ENCODE data around the gene SRSF9. TPM values are rescaled to one million over a fixed set of nuclear protein-coding genes. Genes with fewer than 3 reads are reported as not detected.
"Not testable (repeated sequence)": the region's sequence is repeated elsewhere in the genome, so short reads cannot be mapped to it uniquely, and the experiment has no call there.

SRSF9 gene
- 10 to 100 TPM; 50.4 to 68.6 TPM for total RNA-seq
- long read RNA-seq, partial matches to known transcripts, result 0 of 5 reads
- long read RNA-seq, other reads (novel, unspliced or antisense), result 0 of 5 reads

GRCh38 chr12:120469450-120470149, at the start of gene SRSF9:
SRSF9 (minus strand) TSS chr12:120469748; CDS start chr12:120469609, 139 bp downstream.
- ATAC-seq, result peak; percentile 95
- intact Hi-C loops (cut with DNase I), result no loop called here
- peak; percentile 97 for DNase-seq

GRCh38 chr12:120519324-120519723, 49.8 kb upstream of the SRSF9 start:
- DNase-seq; ATAC-seq; intact Hi-C loops (cut with DNase I): not testable (repeated sequence)

- no peak for ATAC-seq
- intact Hi-C loops (cut with DNase I), result no loop called here
Observed at GRCh38 chr12:120515496-120515895, 45.9 kb upstream of the SRSF9 start.

GRCh38 chr12:120514002-120514401, 44.5 kb upstream of the SRSF9 start:
- intact Hi-C loops (cut with DNase I), result no loop called here
- ATAC-seq (no peak), DNase-seq (no peak)

More at GRCh38 chr12:120515496-120515895, 45.9 kb upstream of the SRSF9 start:
- no peak for DNase-seq

DNA sequence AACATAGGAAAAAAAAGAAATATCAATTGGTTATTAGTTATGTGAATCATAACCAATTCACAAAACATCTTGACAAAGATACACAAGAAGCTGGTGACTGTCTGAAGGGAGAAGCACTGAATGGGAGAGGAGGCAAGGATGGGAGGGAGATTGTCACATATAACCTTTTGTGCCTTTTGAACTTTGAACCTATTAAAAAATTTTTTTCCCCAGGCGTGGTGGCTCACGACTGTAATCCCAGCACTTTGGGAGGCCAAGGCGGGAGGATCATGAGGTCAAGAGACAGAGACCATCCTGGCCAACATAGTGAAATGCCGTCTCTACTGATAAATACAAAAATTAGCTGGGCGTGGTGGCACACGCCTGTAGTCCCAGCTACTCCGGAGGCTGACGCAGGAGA, 39.0 kb upstream of the SRSF9 start:
- no peak for DNase-seq
- no peak for ATAC-seq
- intact Hi-C loops (cut with DNase I), result no loop called here

- intact Hi-C loops (cut with DNase I), result no loop called here
- ATAC-seq, result no peak
- no peak for DNase-seq
Observed at GRCh38 chr12:120504587-120504986, 35.0 kb upstream of the SRSF9 start.

GRCh38 chr12:120500581-120500980, 31.0 kb upstream of the SRSF9 start:
- ATAC-seq, result no peak
- no peak for DNase-seq
- intact Hi-C loops (cut with DNase I), result no loop called here

GRCh38 chr12:120498870-120499515, 29.4 kb upstream of the SRSF9 start:
- no peak for DNase-seq
- ATAC-seq, result no peak
- intact Hi-C loops (cut with DNase I), result no loop called here

- intact Hi-C loops (cut with DNase I), result no loop called here
- DNase-seq (no peak), ATAC-seq (no peak)
Observed at GRCh38 chr12:120497524-120498150, 28.1 kb upstream of the SRSF9 start.

DNA sequence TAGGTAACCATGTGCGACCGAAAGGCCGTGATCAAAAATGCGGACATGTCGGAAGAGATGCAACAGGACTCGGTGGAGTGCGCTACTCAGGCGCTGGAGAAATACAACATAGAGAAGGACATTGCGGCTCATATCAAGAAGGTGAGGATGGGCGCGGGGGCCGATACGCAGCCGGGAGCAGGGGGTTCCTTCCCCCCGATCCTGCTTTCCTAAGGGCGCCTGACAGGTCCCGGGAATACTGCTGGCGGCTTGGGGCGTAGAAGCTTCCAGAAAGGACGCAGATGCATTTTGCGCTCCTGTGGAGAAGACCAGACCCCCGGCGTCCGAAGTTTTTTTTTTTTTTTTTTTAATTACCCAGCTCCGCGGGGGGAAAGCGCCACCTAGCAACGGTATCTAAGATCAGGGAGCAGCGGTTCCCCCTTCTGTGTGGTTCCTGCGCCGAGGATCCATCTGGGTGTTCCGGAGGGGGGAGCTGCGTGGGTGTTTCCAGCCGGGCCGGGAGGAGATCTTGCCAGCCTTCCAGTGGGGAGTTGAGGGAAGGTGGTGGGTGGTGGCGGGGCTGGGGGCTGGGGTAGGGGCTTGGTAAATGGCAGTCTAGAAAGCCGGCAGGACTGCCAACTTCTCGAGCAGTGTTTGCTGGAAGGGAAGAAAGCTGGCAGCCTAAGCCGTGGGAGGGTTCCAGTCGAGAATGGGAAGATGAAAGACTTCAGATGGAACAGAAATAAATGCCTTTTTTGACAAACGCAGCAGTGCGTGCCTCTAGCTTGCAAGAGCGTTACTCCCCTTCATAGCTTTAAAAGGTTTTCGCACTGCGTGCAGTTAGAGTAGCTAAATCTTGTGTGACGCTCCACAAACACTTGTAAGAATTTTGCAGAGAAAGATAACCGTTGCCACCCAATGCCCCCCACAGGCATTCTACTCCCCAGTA, 27.1 kb upstream of the SRSF9 start:
- ATAC-seq, result peak; percentile 69 to 80
- intact Hi-C loops (cut with DNase I), result no loop called here
- DNase-seq, result peak; percentile 79

DNA sequence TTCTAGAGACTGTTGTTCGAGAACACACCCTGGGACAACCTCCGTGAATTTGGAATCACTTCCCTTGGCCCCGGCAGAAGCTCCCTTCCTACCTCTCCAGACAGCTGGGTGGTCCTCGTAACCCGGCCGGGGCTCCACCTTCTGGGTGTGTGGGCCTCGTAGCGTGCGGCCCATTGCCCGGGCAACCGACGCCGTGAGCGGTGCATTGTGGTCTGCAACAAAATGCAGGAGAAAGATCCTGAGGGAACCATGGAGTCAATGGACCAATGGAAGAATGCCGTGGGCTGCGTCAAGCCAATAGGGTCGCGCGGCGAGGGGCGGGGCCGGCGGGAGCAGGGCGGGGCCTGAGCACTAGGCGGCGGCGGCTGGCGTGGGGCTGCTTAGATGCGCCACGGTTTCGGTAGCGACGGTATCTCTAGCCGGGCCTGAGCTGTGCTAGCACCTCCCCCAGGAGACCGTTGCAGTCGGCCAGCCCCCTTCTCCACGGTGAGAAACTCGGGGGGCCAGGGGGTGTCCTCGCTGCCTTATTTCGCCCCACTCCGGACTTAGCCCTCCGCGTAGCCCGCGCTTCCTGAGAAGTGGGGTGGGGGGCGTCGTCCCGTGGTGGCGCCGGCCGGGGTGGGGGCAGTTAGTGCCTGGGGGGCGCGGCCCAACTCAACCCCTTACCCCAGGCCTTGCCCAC, 26.3 kb upstream of the SRSF9 start, which contains the start of gene DYNLL1:
DYNLL1 (plus strand) TSS at position 383 of the 682 bp plus-strand sequence. CDS start 309 bp downstream, outside the sequence.
- ATAC-seq, result peak; percentile 98 to 99
- peak; percentile 97 for DNase-seq
- intact Hi-C loops (cut with DNase I), result no loop called here

DNA sequence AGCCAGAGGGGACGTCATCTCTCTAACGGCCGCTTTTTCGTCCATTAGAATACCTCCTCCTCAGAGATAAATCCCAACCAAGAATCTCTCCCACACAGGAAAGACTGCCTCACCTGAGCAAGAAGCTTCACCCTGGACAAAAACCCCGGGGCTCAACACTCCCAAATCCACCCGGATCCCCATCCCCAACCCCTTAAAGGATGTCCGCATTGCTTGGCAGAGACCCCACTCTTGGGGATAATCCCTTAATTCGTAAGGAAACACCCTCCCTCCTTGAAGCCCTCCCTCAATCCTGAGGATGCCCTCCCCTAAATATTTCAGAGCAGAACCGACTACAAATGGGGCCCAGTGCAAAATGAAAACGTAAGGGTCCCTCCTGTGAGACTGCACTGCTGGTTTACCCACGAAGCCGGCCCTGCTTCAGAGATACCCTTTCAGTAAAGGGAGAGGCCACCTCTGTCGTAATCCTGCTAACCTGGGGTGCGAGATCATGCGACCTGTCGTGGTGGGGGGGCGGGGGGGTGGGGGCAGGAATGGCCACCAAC, 25.7 kb upstream of the SRSF9 start:
- intact Hi-C loops (cut with DNase I), result no loop called here

GRCh38 chr12:120490833-120491512, 21.4 kb upstream of the SRSF9 start:
- DNase-seq (no peak), ATAC-seq (peak in 1 of 2 donors; percentile 13)
- intact Hi-C loops (cut with DNase I), result no loop called here

More for the DNA sequence above, 25.7 kb upstream of the SRSF9 start:
- ATAC-seq (no peak), DNase-seq (no peak)

DNA sequence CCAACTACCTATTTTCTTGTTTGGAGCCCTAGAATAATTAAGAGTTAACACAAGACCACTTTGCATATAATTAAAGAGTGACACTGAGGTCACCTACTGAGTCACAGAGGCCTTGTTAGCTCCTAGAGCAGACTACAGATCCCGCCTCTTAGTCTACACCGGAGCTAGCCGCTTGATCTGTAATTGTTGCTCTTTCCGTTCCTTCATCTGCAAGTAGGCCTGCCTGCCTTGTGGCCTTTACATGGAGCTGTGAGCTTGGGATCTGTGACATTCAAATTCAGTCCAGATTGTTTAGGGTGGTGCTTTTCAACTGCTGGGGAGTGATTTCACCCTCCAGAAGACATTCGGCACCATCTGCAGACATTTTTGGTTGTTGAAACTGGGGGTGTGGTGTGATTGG, 20.8 kb upstream of the SRSF9 start:
- DNase-seq (no peak), ATAC-seq (no peak)
- intact Hi-C loops (cut with DNase I), result no loop called here

DNA sequence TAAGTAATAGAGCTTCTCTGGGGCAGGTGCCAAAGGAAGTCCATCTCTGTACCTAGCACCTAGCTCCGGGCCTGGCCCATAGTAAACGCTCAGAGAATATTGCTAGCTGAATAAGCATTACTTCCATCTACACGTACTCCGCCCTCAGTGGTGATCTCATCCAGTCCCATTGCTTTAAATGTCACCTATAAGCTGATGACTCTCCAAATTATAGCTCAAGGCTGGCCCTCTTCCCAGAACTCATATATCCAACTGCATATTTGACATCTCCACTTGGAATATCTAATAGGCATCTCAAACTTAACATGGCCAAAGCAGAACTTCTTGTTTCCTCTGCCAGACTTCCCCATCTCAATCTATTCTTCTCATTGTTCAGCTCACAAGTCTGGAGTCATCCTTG, 19.5 kb upstream of the SRSF9 start:
- DNase-seq (no peak), ATAC-seq (no peak)
- intact Hi-C loops (cut with DNase I), result no loop called here

DNA sequence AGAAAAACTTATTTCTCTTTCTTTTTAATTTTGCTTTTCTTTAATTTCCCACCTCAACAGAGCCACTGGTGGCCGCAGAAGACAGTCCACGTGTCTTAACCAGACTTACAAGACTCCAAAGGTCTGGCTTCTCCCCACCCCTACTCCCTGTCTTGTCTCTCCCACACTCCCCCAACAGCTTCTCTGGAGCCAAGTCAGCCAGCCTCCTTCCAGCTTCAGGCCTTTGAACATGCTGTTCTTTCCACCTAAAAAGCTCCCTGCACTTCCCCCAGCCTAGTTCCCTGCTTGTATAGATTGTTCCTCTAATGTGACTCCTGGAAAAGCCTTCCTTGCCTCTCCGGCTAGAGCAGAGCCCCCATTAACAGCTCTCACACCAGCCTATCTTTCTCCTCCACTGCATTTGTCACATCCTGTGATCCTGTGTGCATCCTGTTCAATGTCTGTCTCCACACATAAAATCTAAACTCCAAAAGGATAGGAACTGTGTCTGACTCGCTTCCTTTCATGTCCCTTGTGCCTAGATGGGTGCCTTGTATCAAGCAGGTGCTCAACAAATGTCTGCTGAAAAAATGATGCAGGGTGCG, 18.6 kb upstream of the SRSF9 start:
- intact Hi-C loops (cut with DNase I), result no loop called here
- ATAC-seq (peak in 1 of 2 donors; percentile 47), DNase-seq (no peak)

- DNase-seq; intact Hi-C loops (cut with DNase I); ATAC-seq: not testable (repeated sequence)
Observed at GRCh38 chr12:120487552-120487951, 18.0 kb upstream of the SRSF9 start.

Data from left cardiac atrium (tissue), 4 donors.